CD8-positive, alpha-beta memory T cell (primary cell): ENCODE measurements around the gene HELZ. TPM values are rescaled to one million over a fixed set of nuclear protein-coding genes. Genes with fewer than 3 reads are reported as not detected.

Source experiments
- CTCF ChIA-PET: fragments of 350-600 bp; sonication (Branson Sonifier 250); formaldehyde crosslinking; loops from one replicate; lab custom pipeline; 2021; ENCODE audit warnings: antibody characterized with exemption; lab: Charles Lee
- POLR2A ChIA-PET: fragments of 350-600 bp; sonication (Branson Sonifier 250); formaldehyde crosslinking; loops from one replicate; lab custom pipeline; 2021; ENCODE audit warnings: antibody characterized with exemption; lab: Charles Lee
- DNase-seq, 5 donors: peaks; one replicate each; pipeline versions ENCODE4 v3.0.0 to v3.0.0-alpha.2; 2020 to 2022; ENCODE audit warnings: mixed read lengths in 1 of 5
- H3K27ac ChIP-seq: one replicate; pipeline ENCODE4 v1.7.0; 2013; ENCODE audit warnings: low read depth, mild to moderate bottlenecking, low read length, moderate library complexity
- H3K27me3 ChIP-seq: 2 replicates; pipeline ENCODE4 v1.7.0; 2013; ENCODE audit warnings: low read length, mild to moderate bottlenecking; ENCODE audit not compliant: insufficient read depth, poor library complexity, severe bottlenecking
- H3K36me3 ChIP-seq: 2 replicates; pipeline ENCODE4 v1.7.0; 2013; ENCODE audit warnings: mild to moderate bottlenecking, low read length, moderate library complexity; ENCODE audit not compliant: insufficient read depth
- H3K4me1 ChIP-seq: 2 replicates; pipeline ENCODE4 v1.7.0; 2013; ENCODE audit warnings: mild to moderate bottlenecking, low read length, moderate library complexity; ENCODE audit not compliant: insufficient read depth
- H3K4me3 ChIP-seq: 2 replicates; pipeline ENCODE4 v1.7.0; 2013; ENCODE audit warnings: mild to moderate bottlenecking, low read length
- H3K9me3 ChIP-seq: 2 replicates; pipeline ENCODE4 v1.7.0; 2013; ENCODE audit warnings: mild to moderate bottlenecking, low read length
- H3K27ac Mint-ChIP-seq, 8 donors: one replicate each; pipeline ENCODE4 v1.8.0; 2020 to 2021; ENCODE audit warnings: mixed read lengths in 8 of 8, mild to moderate bottlenecking in 6 of 8, inconsistent platforms in 3 of 8, moderate library complexity in 3 of 8
- H3K27me3 Mint-ChIP-seq, 2 donors: one replicate each; pipeline ENCODE4 v1.8.0; 2020 to 2021; ENCODE audit warnings: mixed read lengths in 2 of 2, mild to moderate bottlenecking in 1 of 2, moderate library complexity in 1 of 2
- H3K36me3 Mint-ChIP-seq, 3 donors: one replicate each; pipeline ENCODE4 v1.8.0; 2020 to 2021; ENCODE audit warnings: mixed read lengths in 3 of 3, inconsistent platforms in 1 of 3, mild to moderate bottlenecking in 1 of 3
- H3K4me1 Mint-ChIP-seq, 3 donors: one replicate each; pipeline ENCODE4 v1.8.0; 2020 to 2021; ENCODE audit warnings: mixed read lengths in 3 of 3, inconsistent platforms in 1 of 3, mild to moderate bottlenecking in 1 of 3
- H3K4me3 Mint-ChIP-seq, 7 donors: one replicate each; pipeline ENCODE4 v1.8.0; 2020 to 2021; ENCODE audit warnings: mixed read lengths in 7 of 7, mild to moderate bottlenecking in 6 of 7, moderate library complexity in 4 of 7, inconsistent platforms in 2 of 7
- H3K9me3 Mint-ChIP-seq, 5 donors: one replicate each; pipeline ENCODE4 v1.8.0; 2020 to 2022; ENCODE audit warnings: mixed read lengths in 5 of 5, mild to moderate bottlenecking in 3 of 5, moderate library complexity in 2 of 5, inconsistent platforms in 1 of 5
- polyA plus RNA-seq: library from polyadenylated mRNA; unstranded; fragments of 300-500 nt; fragmentation: Illumina TruSeq; gene quantifications from one replicate; pipeline ENCODE4 v1.2.3, GENCODE V29; 2021
- total RNA-seq, 2 experiments: library from RNA; stranded (reverse); gene quantifications; one replicate each; pipeline ENCODE4 v1.2.3, GENCODE V29; 2021

The HELZ gene
- total and polyA plus RNA-seq, 3 experiments from 2014 or later = 56.4 to 85.0 (median 62.5) TPM

DNA sequence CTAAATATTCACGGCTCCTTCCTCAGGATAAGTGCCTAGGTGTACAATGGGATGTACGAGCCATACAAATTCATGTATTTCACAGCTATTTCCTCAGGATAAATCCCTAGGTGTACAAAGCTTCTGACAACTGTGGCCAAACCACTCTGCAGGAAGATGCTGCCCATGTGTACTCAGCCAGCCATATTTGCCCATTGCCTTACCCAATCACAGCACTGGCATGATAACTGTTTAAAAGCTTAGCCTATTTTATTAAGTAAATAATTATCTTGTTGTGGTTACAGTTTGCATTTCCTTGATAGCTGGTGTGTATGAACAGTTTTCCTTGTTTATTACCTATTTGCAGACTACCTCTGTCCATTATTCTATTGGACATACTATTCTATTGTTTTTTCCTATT is 165.5 kb downstream of the HELZ start:
- Mint-ChIP-seq H3K4me1 (peaks cover 24 to 33% (median 30%) of the 10 kb centered on the region in 3 donors), H3K27me3 (no peaks in the 10 kb centered on the region), H3K9me3 (no peaks in the 10 kb centered on the region), H3K36me3 (peaks cover 4 to 45% (median 14%) of the 10 kb centered on the region in 3 donors), H3K27ac (peak overlapping the region in 3 of 8 donors; percentile 15 to 64 (median 40)), H3K4me3 (no peak overlapping the region)
- CTCF ChIA-PET = no interaction called here
- no peaks in the 10 kb centered on the region for H3K36me3 ChIP-seq
- peaks cover 31% of the 10 kb centered on the region for H3K4me1 ChIP-seq
- POLR2A ChIA-PET = no interaction called here
- no peaks in the 10 kb centered on the region for H3K27me3 ChIP-seq
- H3K4me3 ChIP-seq = no peak overlapping the region
- no peaks in the 10 kb centered on the region for H3K9me3 ChIP-seq
- H3K27ac ChIP-seq = no peak overlapping the region
- DNase-seq = no peak

DNA sequence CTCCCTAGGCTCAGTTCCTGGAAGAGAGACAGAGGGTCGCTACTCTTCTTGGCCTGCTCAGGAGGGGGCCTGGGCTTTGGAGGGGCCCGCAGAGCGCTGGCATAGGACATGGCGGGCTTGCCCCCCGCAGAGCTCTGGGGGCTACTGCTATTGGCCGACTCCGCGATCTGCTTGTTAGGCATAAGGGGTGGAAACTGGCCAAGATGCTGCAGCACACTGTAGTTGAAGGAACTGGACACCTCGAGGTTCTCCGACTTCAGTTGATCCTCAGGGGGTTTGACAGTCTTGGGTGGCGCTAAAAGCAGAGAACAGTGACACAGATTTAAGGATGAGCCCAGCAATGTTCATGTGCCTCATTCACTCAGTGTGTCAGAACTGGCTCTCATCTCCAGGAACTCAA is 166.7 kb downstream of the HELZ start:
- POLR2A ChIA-PET = no interaction called here
- Mint-ChIP-seq H3K27me3 (no peaks in the 10 kb centered on the region), H3K27ac (peak overlapping the region in 6 of 8 donors; percentile 5 to 83 (median 59)), H3K4me3 (peak overlapping the region in 1 of 7 donors; percentile 34), H3K4me1 (peaks cover 21 to 27% (median 25%) of the 10 kb centered on the region in 3 donors), H3K9me3 (no peaks in the 10 kb centered on the region), H3K36me3 (peaks cover 4 to 46% (median 16%) of the 10 kb centered on the region in 3 donors)
- CTCF ChIA-PET = no interaction called here
- H3K4me1 ChIP-seq = peaks cover 23% of the 10 kb centered on the region
- H3K27me3 ChIP-seq = no peaks in the 10 kb centered on the region
- H3K27ac ChIP-seq = no peak overlapping the region
- H3K4me3 ChIP-seq = no peak overlapping the region
- no peaks in the 10 kb centered on the region for H3K9me3 ChIP-seq
- no peaks in the 10 kb centered on the region for H3K36me3 ChIP-seq
- DNase-seq = no peak

GRCh38 chr17:67076290-67076689 is 168.7 kb downstream of the HELZ start:
- Mint-ChIP-seq H3K27me3 (no peaks in the 10 kb centered on the region), H3K36me3 (peaks cover 8 to 57% (median 18%) of the 10 kb centered on the region in 3 donors), H3K4me3 (no peak overlapping the region), H3K9me3 (no peaks in the 10 kb centered on the region), H3K27ac (peak overlapping the region in 2 of 8 donors; percentile 1 to 57), H3K4me1 (peaks cover 10 to 16% (median 11%) of the 10 kb centered on the region in 3 donors)
- no peak for DNase-seq
- Histone ChIP-seq H3K4me1 (peaks cover 9% of the 10 kb centered on the region), H3K4me3 (no peak overlapping the region), H3K27ac (no peak overlapping the region), H3K36me3 (no peaks in the 10 kb centered on the region), H3K9me3 (no peaks in the 10 kb centered on the region), H3K27me3 (no peaks in the 10 kb centered on the region)
- ChIA-PET POLR2A (interaction anchor here (0.6 kb wide), 1 partner anchor 304 kb away, joined by 3 read pairs; no protein-coding TSS in a partner anchor), CTCF (no interaction called here)

DNA sequence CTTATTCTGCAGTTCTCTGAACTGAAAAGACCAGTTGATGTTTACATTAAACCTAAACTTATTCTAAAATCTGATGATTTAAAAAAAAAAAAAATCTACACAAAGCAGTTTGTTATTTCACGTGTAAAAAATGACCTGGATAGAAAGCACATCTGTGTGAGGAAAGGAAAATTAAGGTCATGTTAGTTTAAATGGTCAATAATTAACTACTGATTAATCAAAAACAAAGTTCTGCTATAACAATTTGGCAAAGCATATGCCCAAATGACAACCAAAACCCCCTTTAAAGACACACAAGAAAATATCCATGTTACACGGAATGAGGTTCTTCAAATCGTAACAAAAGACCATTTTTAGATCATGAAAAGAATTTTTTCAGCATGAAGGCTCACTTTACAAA is 170.2 kb downstream of the HELZ start:
- no peak overlapping the region for H3K4me3 ChIP-seq
- H3K4me3 Mint-ChIP-seq = no peak overlapping the region
- H3K36me3 ChIP-seq = no peaks in the 10 kb centered on the region
- POLR2A ChIA-PET = no interaction called here
- H3K27ac ChIP-seq = no peak overlapping the region
- H3K27me3 Mint-ChIP-seq = no peaks in the 10 kb centered on the region
- CTCF ChIA-PET = no interaction called here
- peak overlapping the region in 1 of 8 donors; percentile 47 for H3K27ac Mint-ChIP-seq
- no peaks in the 10 kb centered on the region for H3K4me1 ChIP-seq
- H3K9me3 ChIP-seq = no peaks in the 10 kb centered on the region
- H3K9me3 Mint-ChIP-seq = no peaks in the 10 kb centered on the region
- H3K4me1 Mint-ChIP-seq = peaks cover 0 to 2% (median 2%) of the 10 kb centered on the region in 3 donors
- H3K27me3 ChIP-seq = no peaks in the 10 kb centered on the region
- no peak for DNase-seq
- H3K36me3 Mint-ChIP-seq = peaks cover 8 to 56% (median 18%) of the 10 kb centered on the region in 3 donors

DNA sequence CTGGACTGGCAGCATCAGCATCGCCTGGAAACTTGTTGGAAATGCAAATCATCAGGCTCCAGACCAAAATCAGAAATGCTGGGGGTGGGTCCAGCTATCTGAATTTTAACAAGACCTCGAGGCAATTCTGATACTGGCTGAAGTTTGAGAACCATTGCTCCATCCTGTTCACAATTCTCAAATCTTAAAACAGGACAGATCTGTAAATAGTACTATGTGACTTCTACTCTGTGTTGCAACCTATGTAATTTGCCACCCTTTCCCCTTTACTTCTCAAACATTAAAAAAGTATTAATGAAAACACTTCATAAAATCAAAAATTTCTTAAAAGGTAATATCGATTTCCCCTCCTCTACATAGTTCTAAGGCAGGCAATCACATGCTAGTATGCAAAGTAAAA is 172.1 kb downstream of the HELZ start:
- no peak overlapping the region for H3K27ac ChIP-seq
- Mint-ChIP-seq H3K27ac (peak overlapping the region in 1 of 8 donors; percentile 66), H3K4me1 (peaks cover 0 to 2% (median 0%) of the 10 kb centered on the region in 3 donors), H3K4me3 (no peak overlapping the region), H3K27me3 (no peaks in the 10 kb centered on the region), H3K36me3 (peaks cover 4 to 41% (median 14%) of the 10 kb centered on the region in 3 donors), H3K9me3 (peaks cover 0 to 2% (median 0%) of the 10 kb centered on the region in 5 donors)
- no peaks in the 10 kb centered on the region for H3K4me1 ChIP-seq
- no peaks in the 10 kb centered on the region for H3K27me3 ChIP-seq
- no peaks in the 10 kb centered on the region for H3K36me3 ChIP-seq
- POLR2A ChIA-PET = no interaction called here
- H3K9me3 ChIP-seq = no peaks in the 10 kb centered on the region
- DNase-seq = no peak
- CTCF ChIA-PET = no interaction called here
- no peak overlapping the region for H3K4me3 ChIP-seq

DNA sequence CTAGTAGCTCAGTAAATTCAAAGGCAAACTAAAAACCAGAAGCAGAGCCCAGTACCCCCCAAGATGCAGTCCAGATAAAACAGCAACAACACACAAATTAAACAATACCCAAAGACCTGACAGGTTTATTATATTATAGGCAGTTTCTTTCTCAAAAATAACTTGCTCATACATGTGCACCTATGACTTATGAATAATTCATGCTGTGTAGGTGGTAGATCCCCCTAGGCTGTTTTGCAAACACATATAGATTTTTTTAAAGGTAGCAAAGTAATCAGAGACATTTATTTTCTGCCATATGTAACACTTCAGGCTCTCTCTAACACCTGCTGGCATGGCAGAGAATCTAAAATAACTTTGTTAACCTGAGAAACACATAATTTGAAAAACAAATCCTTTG is 173.4 kb downstream of the HELZ start:
- ChIA-PET POLR2A (no interaction called here), CTCF (no interaction called here)
- Mint-ChIP-seq H3K4me1 (peaks cover 0 to 2% (median 0%) of the 10 kb centered on the region in 3 donors), H3K9me3 (peaks cover 0 to 2% (median 0%) of the 10 kb centered on the region in 5 donors), H3K27ac (peak overlapping the region in 3 of 8 donors; percentile 11 to 42 (median 19)), H3K36me3 (peaks cover 4 to 33% (median 13%) of the 10 kb centered on the region in 3 donors), H3K4me3 (no peak overlapping the region), H3K27me3 (no peaks in the 10 kb centered on the region)
- Histone ChIP-seq H3K27ac (no peak overlapping the region), H3K27me3 (no peaks in the 10 kb centered on the region), H3K4me1 (no peaks in the 10 kb centered on the region), H3K9me3 (no peaks in the 10 kb centered on the region), H3K4me3 (no peak overlapping the region), H3K36me3 (no peaks in the 10 kb centered on the region)
- DNase-seq = no peak

DNA sequence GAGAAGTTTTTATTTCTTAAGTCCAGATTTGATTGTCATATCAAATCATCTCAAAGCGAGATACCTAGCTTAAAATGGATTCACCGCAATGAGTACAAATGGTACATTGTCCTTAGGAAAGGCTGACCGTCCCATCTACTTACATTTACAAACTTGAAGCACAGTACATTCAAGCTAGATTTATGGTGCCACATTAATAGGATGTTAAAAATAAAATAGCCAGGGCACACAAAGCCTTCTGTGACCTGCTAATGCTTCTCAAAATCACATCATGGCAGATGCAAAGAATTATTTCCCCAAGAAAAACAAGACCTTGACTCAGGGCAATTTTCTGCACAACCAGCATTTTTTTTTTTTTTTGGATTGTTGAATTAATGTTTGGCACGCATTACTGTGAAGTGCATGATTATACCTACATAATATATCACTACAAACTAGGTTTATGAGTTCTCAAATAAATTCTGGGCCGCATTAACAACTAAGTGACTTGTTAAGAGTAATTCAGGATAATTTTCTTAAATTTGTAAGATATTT is 175.3 kb downstream of the HELZ start:
- POLR2A ChIA-PET = no interaction called here
- Histone ChIP-seq H3K27me3 (no peaks in the 10 kb centered on the region), H3K27ac (no peak overlapping the region), H3K4me3 (no peak overlapping the region), H3K4me1 (no peaks in the 10 kb centered on the region), H3K9me3 (no peaks in the 10 kb centered on the region), H3K36me3 (no peaks in the 10 kb centered on the region)
- CTCF ChIA-PET = no interaction called here
- no peak for DNase-seq
- H3K4me3 Mint-ChIP-seq = no peak overlapping the region
- peaks cover 0 to 2% (median 0%) of the 10 kb centered on the region in 3 donors for H3K4me1 Mint-ChIP-seq
- peaks cover 4 to 22% (median 11%) of the 10 kb centered on the region in 3 donors for H3K36me3 Mint-ChIP-seq
- peaks cover 0 to 2% (median 0%) of the 10 kb centered on the region in 5 donors for H3K9me3 Mint-ChIP-seq
- H3K27ac Mint-ChIP-seq = no peak overlapping the region
- no peaks in the 10 kb centered on the region for H3K27me3 Mint-ChIP-seq

DNA sequence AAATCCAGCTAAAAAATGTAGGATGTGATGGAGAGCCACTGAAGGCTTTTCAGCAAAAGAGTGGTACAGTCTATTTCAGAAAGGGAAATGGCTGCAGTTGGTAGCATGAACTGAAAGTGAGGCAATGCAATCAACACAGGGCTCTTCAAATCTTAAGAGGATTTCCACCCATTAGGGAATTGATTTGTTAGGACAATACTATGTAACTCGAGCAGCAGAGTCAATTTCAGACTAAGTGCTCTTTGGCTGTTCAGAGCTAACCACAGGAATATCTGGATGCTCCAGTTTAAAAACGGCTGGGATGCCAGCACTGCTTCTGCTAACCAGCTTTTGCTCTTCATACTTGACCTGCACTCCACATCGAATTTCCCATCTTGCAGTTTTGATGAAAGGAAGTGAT is 176.0 kb downstream of the HELZ start:
- ChIA-PET CTCF (no interaction called here), POLR2A (no interaction called here)
- H3K9me3 ChIP-seq = no peaks in the 10 kb centered on the region
- Mint-ChIP-seq H3K9me3 (peaks cover 0 to 2% (median 0%) of the 10 kb centered on the region in 5 donors), H3K36me3 (peaks cover 4 to 23% (median 11%) of the 10 kb centered on the region in 3 donors), H3K4me3 (no peak overlapping the region), H3K4me1 (peaks cover 0 to 2% (median 0%) of the 10 kb centered on the region in 3 donors), H3K27me3 (no peaks in the 10 kb centered on the region), H3K27ac (no peak overlapping the region)
- H3K27me3 ChIP-seq = no peaks in the 10 kb centered on the region
- H3K4me3 ChIP-seq = no peak overlapping the region
- no peaks in the 10 kb centered on the region for H3K36me3 ChIP-seq
- DNase-seq = no peak
- H3K4me1 ChIP-seq = no peaks in the 10 kb centered on the region
- no peak overlapping the region for H3K27ac ChIP-seq
